ENCODE data around the gene GALNTL6. TPM values are rescaled to one million over a fixed set of nuclear protein-coding genes. Genes with fewer than 3 reads are reported as not detected.

The GALNTL6 gene
- total RNA-seq, 1 donor, result under 0.01 TPM

DNA sequence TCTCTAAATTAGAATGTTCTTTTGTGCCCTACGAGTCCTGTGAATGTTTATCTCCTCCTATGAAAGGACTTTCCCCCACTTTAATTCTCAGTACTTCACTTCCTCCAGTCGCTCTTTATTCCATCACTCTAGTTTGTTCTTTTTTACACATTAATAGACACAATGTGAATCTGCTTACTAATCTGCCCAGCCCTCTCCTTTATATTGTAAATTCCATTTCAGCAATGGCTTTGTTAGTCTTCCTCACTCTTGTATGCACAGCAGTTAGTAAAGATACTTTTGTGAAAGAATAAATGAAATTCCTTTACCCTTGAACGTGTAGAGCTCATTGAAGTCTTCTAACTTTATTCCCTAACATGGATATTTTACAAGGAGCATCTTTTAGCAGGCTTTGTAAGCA is 255.3 kb downstream of the GALNTL6 start:
- no peaks in the 10 kb centered on the region for H3K4me1 ChIP-seq (ENCODE audit: insufficient read depth, low read length)
- no peaks in the 10 kb centered on the region for H4K20me1 ChIP-seq (ENCODE audit: insufficient read depth, low read length)
- H3K36me3 ChIP-seq (ENCODE audit: insufficient read depth, low read length), result no peaks in the 10 kb centered on the region
- H3K4me3 ChIP-seq (ENCODE audit: insufficient read depth, low read length), result no peak overlapping the region
- no peak overlapping the region for H3K4me2 ChIP-seq (ENCODE audit: insufficient read depth, low read length)
- no peak overlapping the region for H3K27ac ChIP-seq (ENCODE audit: low read depth, low read length)
- H3K9me3 ChIP-seq (ENCODE audit: low read depth, low read length), result no peaks in the 10 kb centered on the region
- DNase-seq (ENCODE audit: insufficient read length, low spot score, missing footprints), result no peak
- TF ChIP-seq, protein P1, sequence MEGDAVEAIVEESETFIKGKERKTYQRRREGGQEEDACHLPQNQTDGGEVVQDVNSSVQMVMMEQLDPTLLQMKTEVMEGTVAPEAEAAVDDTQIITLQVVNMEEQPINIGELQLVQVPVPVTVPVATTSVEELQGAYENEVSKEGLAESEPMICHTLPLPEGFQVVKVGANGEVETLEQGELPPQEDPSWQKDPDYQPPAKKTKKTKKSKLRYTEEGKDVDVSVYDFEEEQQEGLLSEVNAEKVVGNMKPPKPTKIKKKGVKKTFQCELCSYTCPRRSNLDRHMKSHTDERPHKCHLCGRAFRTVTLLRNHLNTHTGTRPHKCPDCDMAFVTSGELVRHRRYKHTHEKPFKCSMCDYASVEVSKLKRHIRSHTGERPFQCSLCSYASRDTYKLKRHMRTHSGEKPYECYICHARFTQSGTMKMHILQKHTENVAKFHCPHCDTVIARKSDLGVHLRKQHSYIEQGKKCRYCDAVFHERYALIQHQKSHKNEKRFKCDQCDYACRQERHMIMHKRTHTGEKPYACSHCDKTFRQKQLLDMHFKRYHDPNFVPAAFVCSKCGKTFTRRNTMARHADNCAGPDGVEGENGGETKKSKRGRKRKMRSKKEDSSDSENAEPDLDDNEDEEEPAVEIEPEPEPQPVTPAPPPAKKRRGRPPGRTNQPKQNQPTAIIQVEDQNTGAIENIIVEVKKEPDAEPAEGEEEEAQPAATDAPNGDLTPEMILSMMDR (IDR thresholded peaks at IDR 0.05; ENCODE audit: extremely low read depth, low read depth, low read length), result no peak
- H3K27me3 ChIP-seq (ENCODE audit: insufficient read depth, low read length), result no peaks in the 10 kb centered on the region
- no peaks in the 10 kb centered on the region for H3K79me2 ChIP-seq (ENCODE audit: insufficient read depth, low read length)
- no peak overlapping the region for H2AFZ ChIP-seq (ENCODE audit: low read length)

DNA sequence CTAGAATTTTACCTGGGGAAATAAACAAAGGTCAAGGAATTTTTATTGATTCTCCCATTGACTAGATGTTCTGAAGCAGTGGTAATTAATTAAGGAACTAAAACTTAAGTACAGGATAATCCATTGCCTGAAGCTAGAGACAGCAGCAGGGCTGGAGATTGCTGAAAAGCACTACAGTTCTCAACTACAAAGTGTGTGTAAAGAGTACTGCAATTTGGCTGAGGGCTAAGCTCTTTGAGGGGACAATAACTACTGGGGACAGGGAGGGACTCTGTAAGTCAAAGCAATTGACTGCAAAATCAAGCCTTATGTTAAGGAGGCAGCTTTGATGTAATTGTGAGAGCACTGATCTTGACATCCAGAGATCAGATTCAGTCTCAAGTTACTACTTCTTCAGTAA is 260.4 kb downstream of the GALNTL6 start:
- H3K27me3 ChIP-seq (ENCODE audit: insufficient read depth, low read length), result no peaks in the 10 kb centered on the region
- no peak overlapping the region for H2AFZ ChIP-seq (ENCODE audit: low read length)
- H4K20me1 ChIP-seq (ENCODE audit: insufficient read depth, low read length), result no peaks in the 10 kb centered on the region
- no peak for DNase-seq (ENCODE audit: insufficient read length, low spot score, missing footprints)
- no peaks in the 10 kb centered on the region for H3K79me2 ChIP-seq (ENCODE audit: insufficient read depth, low read length)
- H3K9me3 ChIP-seq (ENCODE audit: low read depth, low read length), result no peaks in the 10 kb centered on the region
- H3K27ac ChIP-seq (ENCODE audit: low read depth, low read length), result no peak overlapping the region
- H3K36me3 ChIP-seq (ENCODE audit: insufficient read depth, low read length), result no peaks in the 10 kb centered on the region
- TF ChIP-seq, protein P1 (IDR thresholded peaks at IDR 0.05; ENCODE audit: extremely low read depth, low read depth, low read length), result no peak
- H3K4me3 ChIP-seq (ENCODE audit: insufficient read depth, low read length), result no peak overlapping the region
- no peaks in the 10 kb centered on the region for H3K4me1 ChIP-seq (ENCODE audit: insufficient read depth, low read length)
- H3K4me2 ChIP-seq (ENCODE audit: insufficient read depth, low read length), result no peak overlapping the region

DNA sequence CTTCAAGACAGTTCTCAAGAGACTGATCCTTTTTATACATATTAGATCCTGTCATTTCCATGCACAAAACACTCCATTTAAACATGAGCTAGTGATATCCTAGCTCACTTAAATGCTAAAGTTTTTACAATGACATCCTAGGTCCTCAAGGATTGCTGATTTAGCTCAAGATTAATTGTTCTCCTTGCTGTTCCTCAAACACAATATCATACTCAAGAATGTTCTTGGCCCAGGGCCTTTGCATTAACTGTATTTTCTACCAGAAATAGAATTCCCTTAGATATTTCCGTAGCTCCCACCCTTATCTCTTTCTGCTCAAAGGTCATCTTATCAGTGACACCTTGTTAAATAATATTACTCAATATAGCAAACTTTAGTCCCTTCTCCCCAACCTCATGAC is 270.1 kb downstream of the GALNTL6 start:
- no peak for DNase-seq (ENCODE audit: insufficient read length, low spot score, missing footprints)
- H3K4me3 ChIP-seq (ENCODE audit: insufficient read depth, low read length), result no peak overlapping the region
- H3K9me3 ChIP-seq (ENCODE audit: low read depth, low read length), result no peaks in the 10 kb centered on the region
- TF ChIP-seq, protein P1 (IDR thresholded peaks at IDR 0.05; ENCODE audit: extremely low read depth, low read depth, low read length), result no peak
- H3K27me3 ChIP-seq (ENCODE audit: insufficient read depth, low read length), result no peaks in the 10 kb centered on the region
- H4K20me1 ChIP-seq (ENCODE audit: insufficient read depth, low read length), result no peaks in the 10 kb centered on the region
- no peak overlapping the region for H3K27ac ChIP-seq (ENCODE audit: low read depth, low read length)
- no peak overlapping the region for H3K4me2 ChIP-seq (ENCODE audit: insufficient read depth, low read length)
- H3K36me3 ChIP-seq (ENCODE audit: insufficient read depth, low read length), result no peaks in the 10 kb centered on the region
- H2AFZ ChIP-seq (ENCODE audit: low read length), result no peak overlapping the region
- H3K4me1 ChIP-seq (ENCODE audit: insufficient read depth, low read length), result no peaks in the 10 kb centered on the region
- no peaks in the 10 kb centered on the region for H3K79me2 ChIP-seq (ENCODE audit: insufficient read depth, low read length)

DNA sequence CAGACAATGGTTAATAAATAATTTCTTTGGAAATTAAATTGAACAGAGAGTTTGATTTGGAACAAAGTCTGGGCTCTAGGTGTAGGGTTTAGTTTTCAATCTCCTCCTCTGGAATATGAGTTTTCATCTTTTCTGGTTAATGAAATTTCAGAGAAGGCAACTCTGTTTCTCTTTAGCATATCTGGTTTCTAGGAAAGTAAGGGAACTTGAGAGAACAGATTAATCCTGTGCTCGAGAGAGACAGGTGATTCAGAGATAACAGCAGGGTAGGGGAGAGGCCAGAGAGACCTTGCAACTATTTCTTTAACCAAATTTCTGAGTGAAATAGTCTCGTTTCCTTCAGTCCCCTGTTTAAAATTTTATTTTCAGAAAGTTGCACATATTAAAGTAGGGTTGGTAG is 275.4 kb downstream of the GALNTL6 start:
- Histone ChIP-seq H3K27me3 (ENCODE audit: insufficient read depth, low read length) (no peaks in the 10 kb centered on the region), H3K27ac (ENCODE audit: low read depth, low read length) (no peak overlapping the region), H3K79me2 (ENCODE audit: insufficient read depth, low read length) (no peaks in the 10 kb centered on the region), H3K4me3 (ENCODE audit: insufficient read depth, low read length) (no peak overlapping the region), H3K36me3 (ENCODE audit: insufficient read depth, low read length) (no peaks in the 10 kb centered on the region), H4K20me1 (ENCODE audit: insufficient read depth, low read length) (no peaks in the 10 kb centered on the region), H3K4me1 (ENCODE audit: insufficient read depth, low read length) (no peaks in the 10 kb centered on the region), H3K9me3 (ENCODE audit: low read depth, low read length) (no peaks in the 10 kb centered on the region), H2AFZ (ENCODE audit: low read length) (no peak overlapping the region), H3K4me2 (ENCODE audit: insufficient read depth, low read length) (no peak overlapping the region)
- DNase-seq (ENCODE audit: insufficient read length, low spot score, missing footprints), result no peak
- TF ChIP-seq, protein P1 (IDR thresholded peaks at IDR 0.05; ENCODE audit: extremely low read depth, low read depth, low read length), result no peak

All from osteoblast (primary cell).